Astrocyte (in vitro differentiated cells and primary cell): ENCODE data around the gene KRTAP6-1.

ENCODE experiments used
- EZH2 ChIP-seq: IDR thresholded peaks from 2 replicates; pipeline ENCODE4 v1.6.1; 2012; ENCODE audit warnings: mild to moderate bottlenecking, low read length, inconsistent platforms; ENCODE audit not compliant: insufficient read depth
- TF ChIP-seq, protein P1 (sequence below): IDR thresholded peaks from 2 replicates; pipeline ENCODE4 v1.5.1; 2011; ENCODE audit warnings: low read depth, mild to moderate bottlenecking, inconsistent platforms, low read length, moderate library complexity; ENCODE audit not compliant: insufficient read depth

DNA sequence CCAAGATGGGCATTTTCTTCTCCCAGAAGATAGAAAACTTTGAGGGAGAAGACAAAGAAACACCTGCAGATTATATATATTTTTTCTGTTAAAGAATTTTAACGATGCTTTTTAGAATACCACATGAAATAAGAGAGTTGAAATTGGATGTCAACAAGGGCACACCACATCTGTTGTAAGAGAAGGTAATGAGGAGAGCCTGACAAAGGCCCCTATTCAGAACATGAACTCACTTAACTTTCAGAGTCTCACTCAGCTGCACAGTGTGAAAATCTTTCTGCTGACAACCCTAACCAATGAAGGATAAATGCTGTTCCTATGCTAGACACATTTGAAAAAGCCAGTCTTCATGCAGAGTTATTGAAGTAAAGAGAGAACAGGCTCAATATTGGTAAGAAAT lies 30.9 kb downstream of the KRTAP6-1 start:
- TF ChIP-seq EZH2, result no peak
- TF ChIP-seq, protein P1, sequence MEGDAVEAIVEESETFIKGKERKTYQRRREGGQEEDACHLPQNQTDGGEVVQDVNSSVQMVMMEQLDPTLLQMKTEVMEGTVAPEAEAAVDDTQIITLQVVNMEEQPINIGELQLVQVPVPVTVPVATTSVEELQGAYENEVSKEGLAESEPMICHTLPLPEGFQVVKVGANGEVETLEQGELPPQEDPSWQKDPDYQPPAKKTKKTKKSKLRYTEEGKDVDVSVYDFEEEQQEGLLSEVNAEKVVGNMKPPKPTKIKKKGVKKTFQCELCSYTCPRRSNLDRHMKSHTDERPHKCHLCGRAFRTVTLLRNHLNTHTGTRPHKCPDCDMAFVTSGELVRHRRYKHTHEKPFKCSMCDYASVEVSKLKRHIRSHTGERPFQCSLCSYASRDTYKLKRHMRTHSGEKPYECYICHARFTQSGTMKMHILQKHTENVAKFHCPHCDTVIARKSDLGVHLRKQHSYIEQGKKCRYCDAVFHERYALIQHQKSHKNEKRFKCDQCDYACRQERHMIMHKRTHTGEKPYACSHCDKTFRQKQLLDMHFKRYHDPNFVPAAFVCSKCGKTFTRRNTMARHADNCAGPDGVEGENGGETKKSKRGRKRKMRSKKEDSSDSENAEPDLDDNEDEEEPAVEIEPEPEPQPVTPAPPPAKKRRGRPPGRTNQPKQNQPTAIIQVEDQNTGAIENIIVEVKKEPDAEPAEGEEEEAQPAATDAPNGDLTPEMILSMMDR, result no peak
